Stimulated activated naive B cell treated with anti-CD40 and anti-IgM and Interleukin-4, amounts not matched to agents 10 μg/mL and 1 μg/mL and 100 μg/mL, for 72 hours (primary cell): ENCODE measurements around the gene RPUSD1.
"Not testable (repeated sequence)": the region's sequence is repeated elsewhere in the genome, so short reads cannot be mapped to it uniquely, and the experiment has no call there.

Source experiments
- ATAC-seq, 2 donors: fragments of 150-1000 bp; cut with Tn5 transposase; replicated peaks; 2 replicates each; pipeline ENCODE4 v1.10.0; 2021; ENCODE audit warnings: moderate library complexity in 1 of 2
- DNase-seq: peaks from one replicate; pipeline ENCODE4 v3.0.0; 2021
- H3K27ac Mint-ChIP-seq: one replicate; pipeline ENCODE4 v1.8.0; 2022; ENCODE audit warnings: mild to moderate bottlenecking, mixed read lengths
- H3K27me3 Mint-ChIP-seq, 2 donors: one replicate each; pipeline ENCODE4 v1.8.0; 2022; ENCODE audit warnings: mixed read lengths in 2 of 2
- H3K36me3 Mint-ChIP-seq, 2 donors: one replicate each; pipeline ENCODE4 v1.8.0; 2022; ENCODE audit warnings: mixed read lengths in 2 of 2, mild to moderate bottlenecking in 1 of 2
- H3K4me1 Mint-ChIP-seq, 2 donors: one replicate each; pipeline ENCODE4 v1.8.0; 2022; ENCODE audit warnings: mixed read lengths in 2 of 2, mild to moderate bottlenecking in 1 of 2
- H3K4me3 Mint-ChIP-seq, 2 donors: one replicate each; pipeline ENCODE4 v1.8.0; 2022; ENCODE audit warnings: mild to moderate bottlenecking in 2 of 2, mixed read lengths in 2 of 2, moderate library complexity in 1 of 2
- H3K9me3 Mint-ChIP-seq, 2 donors: one replicate each; pipeline ENCODE4 v1.8.0; 2022; ENCODE audit warnings: mixed read lengths in 2 of 2, mild to moderate bottlenecking in 1 of 2

Gene RPUSD1

DNA sequence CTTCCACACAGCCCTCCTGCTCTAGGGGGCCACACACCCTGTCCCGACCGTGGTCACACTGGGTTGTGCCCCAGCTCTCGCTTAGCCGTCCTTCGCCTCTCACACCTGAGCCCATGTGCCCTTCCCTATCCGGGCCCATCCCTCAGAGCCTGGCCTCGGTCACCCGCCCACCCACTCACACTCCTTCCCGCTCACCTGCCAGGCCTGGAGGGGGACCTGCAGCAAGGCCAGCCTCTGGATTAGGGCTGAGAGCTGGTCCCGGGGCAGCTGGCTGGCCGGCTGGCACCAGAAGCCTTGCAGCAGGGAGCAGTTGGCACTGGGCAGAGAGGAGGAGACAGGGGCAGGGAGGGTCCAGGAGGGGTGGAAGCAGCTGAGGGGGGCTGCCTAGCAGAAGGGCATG lies 9.7 kb downstream of the RPUSD1 start:
- no peak for DNase-seq
- H3K36me3 Mint-ChIP-seq: no peaks in the 10 kb centered on the region
- no peak for ATAC-seq
- H3K27ac Mint-ChIP-seq: no peak overlapping the region
- peaks cover 20 to 21% of the 10 kb centered on the region in 2 donors for H3K27me3 Mint-ChIP-seq
- H3K9me3 Mint-ChIP-seq: no peaks in the 10 kb centered on the region
- H3K4me1 Mint-ChIP-seq: peaks cover 0 to 2% of the 10 kb centered on the region in 2 donors
- no peak overlapping the region for H3K4me3 Mint-ChIP-seq

DNA sequence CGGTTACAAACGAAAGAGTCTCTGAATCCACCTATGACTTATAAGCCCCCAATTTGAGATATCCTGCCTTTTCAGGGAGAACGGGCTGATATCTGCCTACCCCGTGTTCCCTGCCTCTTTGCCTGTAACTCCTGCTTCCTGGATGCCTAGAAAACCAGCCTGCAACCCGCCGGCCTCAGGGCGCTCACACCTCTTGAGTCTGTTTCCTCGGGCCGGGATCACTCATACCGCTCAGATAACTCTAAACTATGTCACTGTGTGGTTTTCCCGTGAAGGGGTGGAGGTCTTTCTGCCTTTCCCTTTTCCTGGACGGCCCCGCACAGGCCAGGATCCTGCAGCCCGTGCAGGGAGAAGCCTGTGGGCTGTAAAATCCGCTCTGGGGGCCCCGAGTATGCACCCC lies 10.4 kb downstream of the RPUSD1 start:
- Mint-ChIP-seq H3K27ac (no peak overlapping the region), H3K27me3 (peaks cover 17 to 21% of the 10 kb centered on the region in 2 donors), H3K4me1 (peaks cover 0 to 2% of the 10 kb centered on the region in 2 donors), H3K4me3 (no peak overlapping the region), H3K9me3 (no peaks in the 10 kb centered on the region), H3K36me3 (no peaks in the 10 kb centered on the region)
- peak in 1 of 2 donors; percentile 24 for ATAC-seq
- DNase-seq: no peak

DNA sequence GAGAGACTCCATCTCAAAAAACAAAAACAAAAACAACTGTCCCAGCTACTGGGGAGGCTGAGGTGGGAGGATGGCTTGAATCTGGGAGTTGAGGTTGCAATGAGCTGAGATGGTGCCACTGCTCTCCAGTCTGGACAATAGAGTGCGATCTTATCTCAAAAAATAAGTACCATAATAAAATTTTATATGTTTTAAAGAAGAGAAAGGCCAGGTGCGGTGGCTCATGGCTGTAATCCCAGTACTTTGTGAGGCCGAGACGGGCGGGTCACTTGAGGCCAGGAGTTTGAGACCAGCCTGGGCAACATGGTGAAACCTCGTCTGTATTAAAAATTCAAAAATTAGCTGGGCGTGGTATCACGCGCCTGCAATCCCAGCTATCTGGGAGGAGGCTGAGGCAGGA lies 11.4 kb downstream of the RPUSD1 start:
- H3K36me3 Mint-ChIP-seq: no peaks in the 10 kb centered on the region
- H3K27me3 Mint-ChIP-seq: peaks cover 14 to 21% of the 10 kb centered on the region in 2 donors
- H3K27ac Mint-ChIP-seq: no peak overlapping the region
- H3K9me3 Mint-ChIP-seq: no peaks in the 10 kb centered on the region
- peaks cover 0 to 2% of the 10 kb centered on the region in 2 donors for H3K4me1 Mint-ChIP-seq
- DNase-seq: no peak
- H3K4me3 Mint-ChIP-seq: no peak overlapping the region
- ATAC-seq: no peak

GRCh38 chr16:776298-776697 lies 11.9 kb downstream of the RPUSD1 start:
- peaks cover 14 to 21% of the 10 kb centered on the region in 2 donors for H3K27me3 Mint-ChIP-seq
- H3K9me3 Mint-ChIP-seq, H3K27ac Mint-ChIP-seq, H3K36me3 Mint-ChIP-seq, H3K4me1 Mint-ChIP-seq, H3K4me3 Mint-ChIP-seq, ATAC-seq, DNase-seq: not testable (repeated sequence)

GRCh38 chr16:775236-775796 lies 12.9 kb downstream of the RPUSD1 start:
- H3K36me3 Mint-ChIP-seq: no peaks in the 10 kb centered on the region
- no peak for DNase-seq
- no peak overlapping the region for H3K27ac Mint-ChIP-seq
- no peak for ATAC-seq
- H3K4me1 Mint-ChIP-seq: peaks cover 0 to 2% of the 10 kb centered on the region in 2 donors
- peaks cover 9 to 15% of the 10 kb centered on the region in 2 donors for H3K27me3 Mint-ChIP-seq
- no peaks in the 10 kb centered on the region for H3K9me3 Mint-ChIP-seq
- H3K4me3 Mint-ChIP-seq: no peak overlapping the region

GRCh38 chr16:774086-775001 lies 13.8 kb downstream of the RPUSD1 start:
- no peak overlapping the region for H3K4me3 Mint-ChIP-seq
- no peak overlapping the region for H3K27ac Mint-ChIP-seq
- ATAC-seq (no peak), DNase-seq (no peak)
- no peaks in the 10 kb centered on the region for H3K36me3 Mint-ChIP-seq
- H3K27me3 Mint-ChIP-seq: peaks cover 8 to 12% of the 10 kb centered on the region in 2 donors
- peaks cover 0 to 2% of the 10 kb centered on the region in 2 donors for H3K4me1 Mint-ChIP-seq
- no peaks in the 10 kb centered on the region for H3K9me3 Mint-ChIP-seq

DNA sequence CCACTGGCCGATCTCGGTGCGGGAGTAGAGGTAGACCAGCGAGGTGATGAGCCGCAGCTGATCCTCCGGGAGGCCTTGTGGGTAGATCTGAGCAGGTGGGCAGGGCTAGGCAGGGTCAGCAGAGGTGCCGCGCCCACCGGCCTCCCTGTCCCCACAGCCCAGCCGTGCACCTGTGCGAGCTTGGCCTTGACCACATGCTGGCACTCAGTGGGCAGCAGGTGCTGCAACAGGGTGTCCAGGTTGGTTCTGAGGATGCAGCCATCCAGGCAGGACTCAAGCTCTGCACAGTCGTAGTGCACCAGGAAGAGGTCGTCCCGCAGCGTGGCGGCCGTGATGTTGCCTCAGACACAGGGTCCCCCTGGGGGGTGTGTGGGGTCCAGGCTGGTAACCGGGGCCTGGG lies 15.2 kb downstream of the RPUSD1 start:
- H3K27ac Mint-ChIP-seq: no peak overlapping the region
- H3K36me3 Mint-ChIP-seq: no peaks in the 10 kb centered on the region

GRCh38 chr16:770411-770810 lies 17.8 kb downstream of the RPUSD1 start:
- no peak for ATAC-seq
- Mint-ChIP-seq H3K4me1 (no peaks in the 10 kb centered on the region), H3K9me3 (no peaks in the 10 kb centered on the region), H3K27ac (no peak overlapping the region), H3K27me3 (peaks cover 0 to 4% of the 10 kb centered on the region in 2 donors), H3K4me3 (no peak overlapping the region), H3K36me3 (no peaks in the 10 kb centered on the region)
- DNase-seq: no peak

More for the DNA sequence above, 15.2 kb downstream of the RPUSD1 start:
- no peak for DNase-seq
- Mint-ChIP-seq H3K9me3 (no peaks in the 10 kb centered on the region), H3K27me3 (peaks cover 8 to 11% of the 10 kb centered on the region in 2 donors), H3K4me1 (peaks cover 0 to 2% of the 10 kb centered on the region in 2 donors), H3K4me3 (no peak overlapping the region)
- no peak for ATAC-seq

DNA sequence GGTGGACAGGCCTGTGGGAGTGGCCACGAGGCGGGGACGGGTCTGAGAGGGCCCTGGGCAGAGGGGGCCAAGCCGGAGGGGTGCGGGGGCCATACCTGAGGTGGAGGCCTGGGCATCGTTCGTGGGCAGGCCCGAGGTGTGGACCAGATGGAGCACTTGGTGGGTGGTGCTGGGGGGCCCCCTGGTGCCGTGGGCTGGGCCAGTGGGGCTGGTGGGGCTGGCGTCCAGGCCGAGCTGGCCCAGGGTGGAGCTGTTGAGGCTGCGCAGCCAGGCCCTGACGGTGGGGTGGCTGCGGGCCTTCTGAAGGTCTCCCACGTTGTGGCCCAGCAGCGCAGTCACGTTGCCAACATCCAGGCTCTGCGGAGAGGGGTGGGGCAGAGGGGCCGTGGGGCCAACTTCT lies 18.2 kb downstream of the RPUSD1 start:
- DNase-seq: no peak
- Mint-ChIP-seq H3K36me3 (no peaks in the 10 kb centered on the region), H3K4me3 (no peak overlapping the region), H3K9me3 (no peaks in the 10 kb centered on the region), H3K4me1 (no peaks in the 10 kb centered on the region), H3K27me3 (peaks cover 0 to 4% of the 10 kb centered on the region in 2 donors), H3K27ac (no peak overlapping the region)
- ATAC-seq: no peak

GRCh38 chr16:769184-769784 lies 18.9 kb downstream of the RPUSD1 start:
- DNase-seq: no peak
- Mint-ChIP-seq H3K27me3 (peaks cover 0 to 4% of the 10 kb centered on the region in 2 donors), H3K36me3 (no peaks in the 10 kb centered on the region), H3K4me1 (no peaks in the 10 kb centered on the region), H3K9me3 (no peaks in the 10 kb centered on the region), H3K4me3 (no peak overlapping the region), H3K27ac (peak overlapping the region; percentile 47)
- no peak for ATAC-seq

GRCh38 chr16:768428-768827 lies 19.8 kb downstream of the RPUSD1 start:
- H3K4me3 Mint-ChIP-seq: no peak overlapping the region
- H3K27ac Mint-ChIP-seq: no peak overlapping the region
- H3K4me1 Mint-ChIP-seq: no peaks in the 10 kb centered on the region
- DNase-seq: no peak
- H3K36me3 Mint-ChIP-seq: no peaks in the 10 kb centered on the region
- peaks cover 0 to 8% of the 10 kb centered on the region in 2 donors for H3K27me3 Mint-ChIP-seq
- no peak for ATAC-seq
- no peaks in the 10 kb centered on the region for H3K9me3 Mint-ChIP-seq

- Mint-ChIP-seq H3K4me3 (no peak overlapping the region), H3K9me3 (no peaks in the 10 kb centered on the region), H3K36me3 (no peaks in the 10 kb centered on the region), H3K27ac (no peak overlapping the region), H3K27me3 (peaks cover 0 to 9% of the 10 kb centered on the region in 2 donors), H3K4me1 (no peaks in the 10 kb centered on the region)
- ATAC-seq (no peak), DNase-seq (no peak)
Observed at GRCh38 chr16:767743-768235, 20.4 kb downstream of the RPUSD1 start.

DNA sequence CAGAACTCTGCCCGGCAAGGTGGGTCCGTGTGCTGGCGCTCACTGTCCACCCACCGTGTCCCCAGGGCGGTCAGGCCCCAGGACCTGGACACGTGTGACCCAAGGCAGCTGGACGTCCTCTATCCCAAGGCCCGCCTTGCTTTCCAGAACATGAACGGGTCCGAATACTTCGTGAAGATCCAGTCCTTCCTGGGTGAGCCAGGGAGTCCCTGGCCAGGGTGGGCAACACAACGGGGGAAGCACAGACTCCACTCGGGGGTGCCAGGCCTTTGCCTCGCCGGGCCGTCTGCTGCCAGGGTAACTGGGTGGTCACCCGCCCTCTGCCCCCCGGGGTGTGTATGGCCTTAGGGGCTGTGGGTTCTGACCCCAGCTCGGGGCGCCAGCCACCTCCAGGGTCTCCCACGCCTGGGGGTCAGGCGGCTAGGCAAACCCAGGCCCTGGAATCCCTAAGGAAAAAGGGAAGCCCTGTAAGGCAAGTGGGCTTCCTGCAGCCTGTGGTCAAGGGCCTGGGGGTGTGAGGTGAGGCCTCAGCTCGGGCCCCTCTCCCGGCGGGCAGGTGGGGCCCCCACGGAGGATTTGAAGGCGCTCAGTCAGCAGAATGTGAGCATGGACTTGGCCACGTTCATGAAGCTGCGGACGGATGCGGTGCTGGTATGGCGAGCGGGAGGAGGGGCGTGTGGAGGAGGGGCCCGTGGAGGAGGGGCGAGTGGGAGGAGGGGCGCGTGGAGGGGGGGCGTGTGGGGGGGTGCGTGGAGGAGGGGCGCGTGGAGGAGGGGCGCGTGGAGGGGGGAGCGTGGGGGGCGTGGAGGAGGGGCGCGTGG lies 21.2 kb downstream of the RPUSD1 start:
- Mint-ChIP-seq H3K4me1 (no peaks in the 10 kb centered on the region), H3K27ac (no peak overlapping the region), H3K9me3 (no peaks in the 10 kb centered on the region), H3K27me3 (peaks cover 0 to 11% of the 10 kb centered on the region in 2 donors), H3K4me3 (no peak overlapping the region), H3K36me3 (no peaks in the 10 kb centered on the region)
- no peak for ATAC-seq
- no peak for DNase-seq
